HL-60 (cell line): ENCODE measurements around the gene MZB1.

Experiments used
- DNase-seq, 2 experiments: peaks; one replicate each; pipeline ENCODE4 v3.0.0-alpha.2; 2010 to 2020; ENCODE audit warnings: low read depth in 1 of 2, low spot score in 1 of 2
- H3K27ac ChIP-seq: fragments of 250-450 bp; sonication (Bioruptor Pico); replicated peaks from 2 replicates; pipeline ENCODE4 v1.5.1; 2020; ENCODE audit warnings: mild to moderate bottlenecking, moderate library complexity
- H3K27me3 ChIP-seq: fragments of 250-450 bp; sonication (Bioruptor Pico); 2 replicates; pipeline ENCODE4 v1.5.1; 2021; ENCODE audit warnings: mild to moderate bottlenecking, moderate library complexity; ENCODE audit not compliant: insufficient read depth, poor library complexity, severe bottlenecking
- H3K4me3 ChIP-seq: replicated peaks from 2 replicates; pipeline ENCODE4 v1.5.1; 2011; ENCODE audit warnings: mild to moderate bottlenecking, control low read depth, low read length; ENCODE audit not compliant: insufficient read depth
- CTCF ChIP-seq: IDR thresholded peaks from one replicate; pipeline ENCODE4 v1.5.1; 2011; ENCODE audit warnings: low read length, control low read depth, inconsistent platforms; ENCODE audit not compliant: insufficient read depth
- GABPA ChIP-seq: IDR thresholded peaks from 2 replicates; pipeline ENCODE4 v1.6.1; 2012; ENCODE audit warnings: low read depth
- POLR2AphosphoS5 ChIP-seq: IDR thresholded peaks from 2 replicates; pipeline ENCODE4 v1.6.1; 2012; ENCODE audit warnings: low read depth
- REST ChIP-seq: IDR thresholded peaks from 2 replicates; pipeline ENCODE4 v1.6.1; 2012; ENCODE audit warnings: low read depth; ENCODE audit not compliant: insufficient replicate concordance
- SPI1 ChIP-seq: IDR thresholded peaks from 2 replicates; pipeline ENCODE4 v1.6.1; 2012; ENCODE audit warnings: low read depth, mild to moderate bottlenecking, borderline replicate concordance

Gene MZB1

GRCh38 chr5:139393497-139394122 is 3.9 kb upstream of the MZB1 start:
- H3K27ac ChIP-seq: no peak overlapping the region
- TF ChIP-seq POLR2AphosphoS5 (no peak), CTCF (no peak), REST (no peak), GABPA (no peak), SPI1 (no peak)
- DNase-seq: no peak
- no peaks in the 10 kb centered on the region for H3K27me3 ChIP-seq
- no peak overlapping the region for H3K4me3 ChIP-seq

- Histone ChIP-seq H3K27ac (peak overlapping the region; percentile 50), H3K4me3 (peak overlapping the region; percentile 29), H3K27me3 (no peaks in the 10 kb centered on the region)
- TF ChIP-seq SPI1: peak; percentile 30; the same call in 1 of the 2 replicates
- TF ChIP-seq REST: no peak
- peak; percentile 38 to 62 for DNase-seq
Observed at GRCh38 chr5:139392678-139393496, 3.2 kb upstream of the MZB1 start.

GRCh38 chr5:139392324-139392677 is 2.6 kb upstream of the MZB1 start:
- no peak for DNase-seq
- peak overlapping the region; percentile 29; the same call in 1 of the 2 replicates for H3K4me3 ChIP-seq
- TF ChIP-seq CTCF (no peak), SPI1 (no peak), POLR2AphosphoS5 (no peak), REST (no peak), GABPA (no peak)
- no peaks in the 10 kb centered on the region for H3K27me3 ChIP-seq
- H3K27ac ChIP-seq: no peak overlapping the region; the same call in none of the 2 replicates
